ENCODE results near the gene GRM4. TPM values are rescaled to one million over a fixed set of nuclear protein-coding genes. Genes with fewer than 3 reads are reported as not detected.
A peak's percentile ranks its signal among the peaks of the same experiment; 100 is the strongest.

The GRM4 gene
- total RNA-seq, 2 donors from 2014 or later, result not detected

GRCh38 chr6:34182751-34183531 is 37.1 kb upstream of the GRM4 start:
- DNase-seq (ENCODE audit: low spot score) (no peak), ATAC-seq (ENCODE audit: insufficient number of reproducible peaks, low FRiP score, low read depth) (no peak)
- Histone ChIP-seq H3K27me3 (replicated peaks; ENCODE audit: insufficient read depth) (no peaks in the 10 kb centered on the region), H3K27ac (peak overlapping the region in 1 of 2 donors; percentile 17), H3K4me1 (ENCODE audit: control insufficient read depth in 1 of 2, low read depth in 2 of 2) (no peaks in the 10 kb centered on the region), H3K36me3 (no peaks in the 10 kb centered on the region), H3K4me3 (peak overlapping the region; percentile 49), H3K9me3 (no peaks in the 10 kb centered on the region)
- TF ChIP-seq, protein P1, sequence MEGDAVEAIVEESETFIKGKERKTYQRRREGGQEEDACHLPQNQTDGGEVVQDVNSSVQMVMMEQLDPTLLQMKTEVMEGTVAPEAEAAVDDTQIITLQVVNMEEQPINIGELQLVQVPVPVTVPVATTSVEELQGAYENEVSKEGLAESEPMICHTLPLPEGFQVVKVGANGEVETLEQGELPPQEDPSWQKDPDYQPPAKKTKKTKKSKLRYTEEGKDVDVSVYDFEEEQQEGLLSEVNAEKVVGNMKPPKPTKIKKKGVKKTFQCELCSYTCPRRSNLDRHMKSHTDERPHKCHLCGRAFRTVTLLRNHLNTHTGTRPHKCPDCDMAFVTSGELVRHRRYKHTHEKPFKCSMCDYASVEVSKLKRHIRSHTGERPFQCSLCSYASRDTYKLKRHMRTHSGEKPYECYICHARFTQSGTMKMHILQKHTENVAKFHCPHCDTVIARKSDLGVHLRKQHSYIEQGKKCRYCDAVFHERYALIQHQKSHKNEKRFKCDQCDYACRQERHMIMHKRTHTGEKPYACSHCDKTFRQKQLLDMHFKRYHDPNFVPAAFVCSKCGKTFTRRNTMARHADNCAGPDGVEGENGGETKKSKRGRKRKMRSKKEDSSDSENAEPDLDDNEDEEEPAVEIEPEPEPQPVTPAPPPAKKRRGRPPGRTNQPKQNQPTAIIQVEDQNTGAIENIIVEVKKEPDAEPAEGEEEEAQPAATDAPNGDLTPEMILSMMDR (IDR thresholded peaks at IDR 0.05), result no peak

- H3K27me3 ChIP-seq (replicated peaks; ENCODE audit: insufficient read depth), result no peaks in the 10 kb centered on the region
- H3K36me3 ChIP-seq, result no peaks in the 10 kb centered on the region
- H3K9me3 ChIP-seq, result no peaks in the 10 kb centered on the region
- H3K4me1 ChIP-seq (ENCODE audit: control insufficient read depth in 1 of 2, low read depth in 2 of 2), result no peaks in the 10 kb centered on the region
- TF ChIP-seq, protein P1 (IDR thresholded peaks at IDR 0.05), result no peak
- no peak overlapping the region for H3K27ac ChIP-seq
- no peak for DNase-seq (ENCODE audit: low spot score)
- ATAC-seq (ENCODE audit: insufficient number of reproducible peaks, low FRiP score, low read depth), result no peak
- no peak overlapping the region for H3K4me3 ChIP-seq
Observed at GRCh38 chr6:34181908-34182307, 36.0 kb upstream of the GRM4 start.

DNA sequence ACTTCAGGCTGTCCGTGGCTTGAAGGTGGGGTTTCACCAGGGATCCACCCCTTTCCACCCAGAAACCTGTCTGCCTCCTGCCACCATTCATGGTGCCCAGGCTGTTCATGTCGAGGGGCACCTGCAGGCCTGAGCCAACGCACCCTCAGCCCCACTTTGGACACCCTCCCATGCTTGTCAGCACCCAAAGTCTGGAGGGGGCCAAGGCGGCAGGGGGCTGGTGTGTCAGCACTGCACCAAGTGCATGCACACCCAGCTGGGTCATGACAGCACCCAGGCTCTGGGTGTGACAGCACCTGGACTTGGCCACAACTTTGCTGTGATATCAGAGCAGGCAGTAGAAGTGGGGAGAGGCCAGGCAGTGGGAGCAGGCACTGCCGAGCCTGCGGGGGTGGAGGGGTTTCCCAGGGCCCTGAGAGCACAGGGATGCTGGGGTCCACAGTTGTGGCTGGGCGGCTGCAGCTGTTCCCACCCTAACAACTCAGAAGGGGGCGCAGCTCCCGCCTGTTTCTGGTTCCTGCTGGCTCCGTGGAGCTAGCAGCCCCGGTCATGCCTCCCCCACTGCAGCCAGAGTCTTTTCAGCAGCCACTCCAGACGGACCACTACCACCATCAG is 33.3 kb upstream of the GRM4 start:
- no peak for DNase-seq (ENCODE audit: low spot score)
- no peak overlapping the region for H3K4me3 ChIP-seq
- H3K36me3 ChIP-seq, result no peaks in the 10 kb centered on the region
- no peaks in the 10 kb centered on the region for H3K4me1 ChIP-seq (ENCODE audit: control insufficient read depth in 1 of 2, low read depth in 2 of 2)
- no peak for ATAC-seq (ENCODE audit: insufficient number of reproducible peaks, low FRiP score, low read depth)
- no peaks in the 10 kb centered on the region for H3K27me3 ChIP-seq (replicated peaks; ENCODE audit: insufficient read depth)
- TF ChIP-seq, protein P1 (IDR thresholded peaks at IDR 0.05), result no peak
- no peaks in the 10 kb centered on the region for H3K9me3 ChIP-seq
- no peak overlapping the region for H3K27ac ChIP-seq

DNA sequence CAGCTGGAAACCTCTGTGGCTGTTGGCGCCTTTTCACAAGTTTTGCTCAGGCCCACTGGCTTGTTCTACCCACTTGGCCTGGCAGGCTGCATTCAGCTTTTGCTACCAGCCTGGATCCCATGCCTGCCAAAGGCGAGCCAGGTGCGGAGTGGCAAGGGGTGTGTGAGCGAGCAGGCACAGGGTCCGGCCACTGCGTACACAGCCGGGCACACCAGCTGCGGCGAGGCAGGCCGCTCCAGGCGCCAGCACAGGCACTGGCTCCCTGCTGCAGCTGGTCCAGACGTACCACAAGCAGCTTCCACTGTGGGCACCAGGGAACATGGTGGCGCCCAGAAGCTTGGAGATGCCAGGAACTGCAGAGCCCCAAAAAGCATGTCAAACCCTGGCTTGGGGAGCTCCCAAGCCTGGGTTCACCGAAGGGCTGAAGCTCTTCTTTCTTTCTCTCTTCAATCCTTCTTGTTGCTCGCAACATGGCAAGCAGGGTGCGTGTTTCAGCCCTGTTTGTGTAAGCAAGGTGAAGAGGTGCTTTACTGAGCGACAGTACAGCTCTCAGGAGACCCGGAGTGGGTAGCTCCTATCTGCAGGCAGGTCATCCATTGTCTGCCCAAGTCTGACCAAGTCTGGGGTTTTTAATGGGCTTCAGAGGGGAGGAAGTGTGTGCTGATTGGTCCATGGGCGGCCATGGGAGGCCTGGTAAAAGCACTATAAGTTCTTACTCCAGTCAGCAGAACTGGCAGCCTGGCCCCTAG is 32.6 kb upstream of the GRM4 start:
- Histone ChIP-seq H3K4me3 (no peak overlapping the region), H3K9me3 (no peaks in the 10 kb centered on the region), H3K27ac (no peak overlapping the region), H3K27me3 (replicated peaks; ENCODE audit: insufficient read depth) (no peaks in the 10 kb centered on the region), H3K36me3 (no peaks in the 10 kb centered on the region), H3K4me1 (ENCODE audit: control insufficient read depth in 1 of 2, low read depth in 2 of 2) (no peaks in the 10 kb centered on the region)
- DNase-seq (ENCODE audit: low spot score) (no peak), ATAC-seq (ENCODE audit: insufficient number of reproducible peaks, low FRiP score, low read depth) (no peak)
- TF ChIP-seq, protein P1 (IDR thresholded peaks at IDR 0.05), result no peak

DNA sequence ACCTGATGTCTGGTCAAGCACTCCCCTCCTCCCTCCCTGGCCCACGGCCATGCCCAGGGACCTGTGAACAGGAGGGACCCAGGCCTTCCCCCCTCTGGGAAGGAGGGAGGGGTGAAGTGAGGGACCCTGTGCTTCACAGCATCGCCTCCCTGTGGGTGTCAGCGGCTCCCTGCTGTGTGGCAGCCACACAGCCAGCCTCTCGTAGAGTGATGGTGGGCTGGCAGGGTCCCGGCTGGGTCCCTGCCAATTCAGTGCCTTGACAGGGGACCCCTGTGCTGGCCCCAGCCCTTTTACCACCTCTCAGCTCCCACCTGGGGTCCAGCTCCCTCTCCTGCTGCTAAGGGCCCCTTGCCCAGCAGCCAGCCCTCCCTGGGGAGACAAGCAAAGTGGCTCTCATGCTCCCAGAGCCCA is 31.3 kb upstream of the GRM4 start:
- Histone ChIP-seq H3K27me3 (replicated peaks; ENCODE audit: insufficient read depth) (no peaks in the 10 kb centered on the region), H3K9me3 (no peaks in the 10 kb centered on the region), H3K27ac (no peak overlapping the region), H3K36me3 (no peaks in the 10 kb centered on the region), H3K4me3 (no peak overlapping the region), H3K4me1 (ENCODE audit: control insufficient read depth in 1 of 2, low read depth in 2 of 2) (no peaks in the 10 kb centered on the region)
- TF ChIP-seq, protein P1 (IDR thresholded peaks at IDR 0.05), result no peak
- ATAC-seq (ENCODE audit: insufficient number of reproducible peaks, low FRiP score, low read depth) (no peak), DNase-seq (ENCODE audit: low spot score) (no peak)

All from thoracic aorta (tissue), 2 donors.